IgD-negative memory B cell (primary cell): ENCODE data around the gene UNC13A. TPM values are rescaled to one million over a fixed set of nuclear protein-coding genes. Genes with fewer than 3 reads are reported as not detected.
A peak's percentile ranks its signal among the peaks of the same experiment; 100 is the strongest.
"Not testable (repeated sequence)": the region's sequence is repeated elsewhere in the genome, so short reads cannot be mapped to it uniquely, and the experiment has no call there.

Experiments used
- H3K27ac Mint-ChIP-seq, 3 donors: one replicate each; pipeline ENCODE4 v1.8.0; 2020 to 2022; ENCODE audit warnings: mild to moderate bottlenecking in 3 of 3, mixed read lengths in 3 of 3, moderate library complexity in 1 of 3
- H3K27me3 Mint-ChIP-seq: one replicate; pipeline ENCODE4 v1.8.0; 2021; ENCODE audit warnings: mixed read lengths
- H3K36me3 Mint-ChIP-seq: one replicate; pipeline ENCODE4 v1.8.0; 2020; ENCODE audit warnings: mild to moderate bottlenecking, mixed read lengths
- H3K4me1 Mint-ChIP-seq, 3 donors: one replicate each; pipeline ENCODE4 v1.8.0; 2020 to 2022; ENCODE audit warnings: mixed read lengths in 3 of 3, mild to moderate bottlenecking in 1 of 3
- H3K4me3 Mint-ChIP-seq, 4 donors: one replicate each; pipeline ENCODE4 v1.8.0; 2020 to 2022; ENCODE audit warnings: mild to moderate bottlenecking in 4 of 4, mixed read lengths in 4 of 4, moderate library complexity in 3 of 4
- H3K9me3 Mint-ChIP-seq, 3 donors: one replicate each; pipeline ENCODE4 v1.8.0; 2020 to 2021; ENCODE audit warnings: mixed read lengths in 3 of 3, mild to moderate bottlenecking in 1 of 3
- polyA plus RNA-seq: library from polyadenylated mRNA; unstranded; fragments of 300-500 nt; fragmentation: Illumina TruSeq; gene quantifications from one replicate; pipeline ENCODE4 v1.2.3, GENCODE V29; 2021

Gene UNC13A
- polyA plus RNA-seq, 1 donor from 2014 or later: not detected

GRCh38 chr19:17555929-17556813 is 132.0 kb downstream of the UNC13A start:
- peak overlapping the region; percentile 54 to 95 (median 90) for H3K4me3 Mint-ChIP-seq
- no peaks in the 10 kb centered on the region for H3K9me3 Mint-ChIP-seq
- H3K27ac Mint-ChIP-seq: peak overlapping the region in 2 of 3 donors; percentile 76 to 80
- no peaks in the 10 kb centered on the region for H3K27me3 Mint-ChIP-seq
- H3K36me3 Mint-ChIP-seq: peaks cover 9% of the 10 kb centered on the region
- H3K4me1 Mint-ChIP-seq: peaks cover 4 to 16% (median 6%) of the 10 kb centered on the region in 3 donors

DNA sequence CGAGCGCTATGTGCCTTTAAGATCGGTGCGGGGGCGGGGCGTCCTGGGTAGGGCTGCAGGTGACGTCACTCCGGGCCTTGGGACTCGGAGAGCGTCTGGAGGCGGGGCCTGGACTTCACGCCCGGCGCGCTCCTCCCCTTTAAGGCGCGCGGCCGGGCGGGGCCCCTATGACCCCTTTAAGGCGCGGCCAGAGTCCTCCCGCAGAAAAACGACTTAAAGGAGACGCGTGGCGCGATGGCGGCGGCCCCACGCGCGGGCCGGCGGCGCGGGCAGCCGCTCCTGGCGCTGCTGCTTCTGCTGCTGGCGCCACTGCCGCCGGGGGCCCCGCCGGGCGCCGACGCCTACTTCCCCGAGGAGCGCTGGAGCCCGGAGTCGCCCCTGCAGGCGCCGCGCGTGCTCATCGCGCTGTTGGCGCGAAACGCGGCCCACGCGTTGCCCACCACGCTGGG is 132.7 kb downstream of the UNC13A start, which contains the start of gene COLGALT1:
Gene COLGALT1, plus strand, starts transcription at position 170 of the 449 bp plus-strand sequence. Its CDS starts 65 bp downstream, at position 235.
- Mint-ChIP-seq H3K9me3 (no peaks in the 10 kb centered on the region), H3K27me3 (no peaks in the 10 kb centered on the region), H3K4me3 (peak within 1 kb of the TSS; percentile 54 to 95 (median 90)), H3K4me1 (peaks cover 4 to 16% (median 6%) of the 10 kb centered on the region in 3 donors), H3K27ac (peak within 1 kb of the TSS; percentile 76 to 93 (median 81)), H3K36me3 (peaks cover 9% of the 10 kb centered on the region)

- H3K36me3 Mint-ChIP-seq: peaks cover 7% of the 10 kb centered on the region
- no peaks in the 10 kb centered on the region for H3K27me3 Mint-ChIP-seq
- peak overlapping the region; percentile 54 to 80 (median 64) for H3K4me3 Mint-ChIP-seq
Observed at GRCh38 chr19:17554968-17555479, 133.1 kb downstream of the UNC13A start.

GRCh38 chr19:17553256-17553655 is 134.9 kb downstream of the UNC13A start:
- Mint-ChIP-seq H3K27me3 (no peaks in the 10 kb centered on the region), H3K27ac (peak overlapping the region in 2 of 3 donors; percentile 46), H3K4me3 (peak overlapping the region in 1 of 4 donors; percentile 56)

More at GRCh38 chr19:17554968-17555479, 133.1 kb downstream of the UNC13A start:
- Mint-ChIP-seq H3K9me3 (no peaks in the 10 kb centered on the region), H3K4me1 (peaks cover 2 to 12% (median 4%) of the 10 kb centered on the region in 3 donors), H3K27ac (peak overlapping the region; percentile 61 to 93 (median 81))

DNA sequence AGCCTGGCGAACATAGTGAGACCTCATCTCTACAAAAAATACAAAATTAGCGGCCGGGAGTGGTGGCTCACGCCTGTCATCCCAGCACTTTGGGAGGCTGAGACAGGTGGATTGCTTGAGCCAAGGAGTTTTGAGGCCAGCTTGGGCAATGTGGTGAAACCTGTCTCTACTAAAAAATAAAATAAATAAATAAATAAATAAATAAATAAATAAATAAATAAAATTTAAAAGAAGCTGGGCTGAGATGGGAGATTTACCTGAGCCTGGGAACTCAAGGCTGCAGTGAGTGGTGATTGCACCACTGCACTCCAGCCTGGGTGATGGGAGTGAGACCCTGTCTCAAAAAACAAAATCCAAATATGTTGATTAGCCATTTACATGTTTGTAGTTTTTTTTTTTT is 135.4 kb downstream of the UNC13A start:
- H3K9me3 Mint-ChIP-seq, H3K27me3 Mint-ChIP-seq, H3K36me3 Mint-ChIP-seq, H3K4me3 Mint-ChIP-seq: not testable (repeated sequence)
- H3K27ac Mint-ChIP-seq: peak overlapping the region in 1 of 3 donors; percentile 39
- H3K4me1 Mint-ChIP-seq: peaks cover 0 to 13% (median 3%) of the 10 kb centered on the region in 3 donors

More at GRCh38 chr19:17553256-17553655, 134.9 kb downstream of the UNC13A start:
- Mint-ChIP-seq H3K4me1 (peaks cover 0 to 13% (median 3%) of the 10 kb centered on the region in 3 donors), H3K9me3 (no peaks in the 10 kb centered on the region), H3K36me3 (peaks cover 9% of the 10 kb centered on the region)

Other genes with a start within 250 kb of the UNC13A start
- gene TMEM221, start 239.7 kb downstream of the UNC13A start, polyA plus RNA-seq: not detected
- not detected for gene NXNL1, start 227.4 kb downstream of the UNC13A start, polyA plus RNA-seq
- 4.5 TPM for gene SLC27A1, start 217.8 kb downstream of the UNC13A start, polyA plus RNA-seq
- gene PGLS, start 176.7 kb downstream of the UNC13A start, polyA plus RNA-seq: 106 TPM
- 11.5 TPM for gene COLGALT1, start 132.7 kb downstream of the UNC13A start, polyA plus RNA-seq
- gene MAP1S, start 31.1 kb upstream of the UNC13A start, polyA plus RNA-seq: 50.3 TPM
- 42.4 TPM for gene FCHO1, start 63.1 kb upstream of the UNC13A start, polyA plus RNA-seq
- gene B3GNT3, start 106.8 kb upstream of the UNC13A start, polyA plus RNA-seq: not detected
- gene INSL3, start 133.2 kb upstream of the UNC13A start, polyA plus RNA-seq: 1.7 TPM
- 56.3 TPM for gene JAK3, start 159.6 kb upstream of the UNC13A start, polyA plus RNA-seq
- gene RPL18A, start 171.6 kb upstream of the UNC13A start, polyA plus RNA-seq: 5,234 TPM
- not detected for gene SLC5A5, start 183.6 kb upstream of the UNC13A start, polyA plus RNA-seq
- gene CCDC124, start 244.7 kb upstream of the UNC13A start, polyA plus RNA-seq: 63.7 TPM